ENCODE data around the gene NGFR. TPM values are rescaled to one million over a fixed set of nuclear protein-coding genes. Genes with fewer than 3 reads are reported as not detected.

NGFR gene
- total RNA-seq, 1 experiment from 2014 or later: 11.3 TPM

GRCh38 chr17:49477709-49478108 is 17.4 kb upstream of the NGFR start:
- Mint-ChIP-seq H3K36me3 (no peaks in the 10 kb centered on the region; the same call in 1 of the 2 replicates), H3K9me3 (peaks cover 16% of the 10 kb centered on the region), H3K27me3 (ENCODE audit: low read depth) (peaks cover 33% of the 10 kb centered on the region), H3K4me1 (peaks cover 29% of the 10 kb centered on the region), H3K27ac (no peak overlapping the region), H3K4me3 (no peak overlapping the region)
- TF ChIP-seq ZNF416 (CRISPR knock-in tag; IDR thresholded peaks at IDR 0.05) (no peak), CTCF (IDR thresholded peaks at IDR 0.05) (no peak), AFF4 (CRISPR knock-in tag; IDR thresholded peaks at IDR 0.05; ENCODE audit: borderline replicate concordance) (no peak), PREB (CRISPR knock-in tag; IDR thresholded peaks at IDR 0.05; ENCODE audit: borderline replicate concordance) (no peak), ATF3 (CRISPR knock-in tag; conservative IDR thresholded peaks at IDR 0.05) (no peak), E2F1 (CRISPR knock-in tag; IDR thresholded peaks at IDR 0.05) (no peak), SMAD4 (CRISPR knock-in tag; IDR thresholded peaks at IDR 0.05) (no peak)
- no peak for DNase-seq (ENCODE audit: low spot score)
- ChIA-PET POLR2A (no interaction called here), CTCF (interaction anchor here (0.6 to 2.9 kb wide), 6 partner anchors 19 to 278 kb away, joined by 3 to 10 read pairs (median 3); no protein-coding TSS in a partner anchor)
- no peak for ATAC-seq

GRCh38 chr17:49480836-49481615 is 14.1 kb upstream of the NGFR start:
- Mint-ChIP-seq H3K9me3 (no peaks in the 10 kb centered on the region; the same call in 1 of the 2 replicates), H3K4me3 (no peak overlapping the region), H3K27me3 (ENCODE audit: low read depth) (peaks cover 27% of the 10 kb centered on the region), H3K4me1 (peaks cover 58% of the 10 kb centered on the region), H3K27ac (no peak overlapping the region), H3K36me3 (no peaks in the 10 kb centered on the region)
- ChIA-PET CTCF (interaction anchor here (0.8 kb wide), 1 partner anchor 10 kb away, joined by 5 read pairs; no protein-coding TSS in a partner anchor), POLR2A (no interaction called here)
- DNase-seq (ENCODE audit: low spot score) (no peak), ATAC-seq (no peak)
- TF ChIP-seq USF2 (CRISPR knock-in tag; IDR thresholded peaks at IDR 0.05) (no peak), EMX1 (CRISPR knock-in tag; IDR thresholded peaks at IDR 0.05) (no peak), ELF4 (CRISPR knock-in tag; IDR thresholded peaks at IDR 0.05; ENCODE audit: low read depth) (no peak), TP53 (CRISPR knock-in tag; IDR thresholded peaks at IDR 0.05) (no peak), ZNF425 (CRISPR knock-in tag; conservative IDR thresholded peaks at IDR 0.05) (no peak), HMGXB4 (CRISPR knock-in tag; IDR thresholded peaks at IDR 0.05) (no peak), CTCF (IDR thresholded peaks at IDR 0.05) (no peak), ZNF232 (CRISPR knock-in tag; IDR thresholded peaks at IDR 0.05) (no peak), GABPB1 (CRISPR knock-in tag; IDR thresholded peaks at IDR 0.05) (no peak), JUN (CRISPR knock-in tag; IDR thresholded peaks at IDR 0.05) (no peak)

Data from WTC11 (cell line).